K562 (cell line): Measurements from ENCODE around the gene ZNF316. TPM values are rescaled to one million over a fixed set of nuclear protein-coding genes. Genes with fewer than 3 reads are reported as not detected.

ENCODE experiments used
- ATAC-seq: fragments of 200-7000 bp; cut with Tn5 transposase; 3 replicates; pipeline ENCODE4 v1.9.1; 2020; ENCODE audit warnings: moderate library complexity
- BruUV-seq: library from RNA; stranded (reverse); fragments of 400-500 nt; replicated peaks from 2 replicates; lab custom pipeline; 2021; lab: Mats Ljungman, UMichigan
- CTCF ChIA-PET: fragments of 300-600 bp; formaldehyde crosslinking; extraction: SDS; loops from one replicate; lab custom pipeline; 2021; ENCODE audit warnings: low intra/inter-chr PET ratio; lab: Yijun Ruan, JAX
- POLR2A ChIA-PET: fragments of 300-600, 350-650 bp; sonication (Branson Sonifier 250); formaldehyde crosslinking; extraction: SDS; loops from one replicate; lab custom pipeline; 2021; ENCODE audit warnings: antibody characterized with exemption, inconsistent platforms; lab: Yijun Ruan, JAX
- DNase-seq, 4 experiments: peaks; one replicate each; pipeline versions ENCODE4 v3.0.0 to v3.0.0-alpha.2; 2011 to 2018; ENCODE audit warnings: low spot score in 3 of 4, mixed read lengths in 3 of 4; ENCODE audit errors: extremely low read depth in 1 of 4
- FAIRE-seq: peaks from 2 replicates; lab custom pipeline; 2011; peaks lifted over from hg19 to GRCh38; lab: Jason Lieb, UNC
- H2AFZ ChIP-seq: 2 replicates; pipeline ENCODE4 v1.6.0; 2011; ENCODE audit warnings: low read depth, low read length, control low read depth, inconsistent platforms
- H3K27ac ChIP-seq: fragments of 200-600 bp; 3 replicates; pipeline ENCODE4 v1.8.0; 2011; ENCODE audit warnings: low read depth, mild to moderate bottlenecking, control low read depth, inconsistent platforms, low read length, moderate library complexity, mixed read lengths; ENCODE audit errors: extremely low read depth
- H3K27me3 ChIP-seq, 2 experiments: fragments of 300-600 bp in 1 of 2; 2 replicates in 1 of 2; 3 replicates in 1 of 2; pipeline versions ENCODE4 v1.6.0 to v1.8.0; 2011; ENCODE audit warnings: inconsistent platforms in 2 of 2, low read length in 2 of 2, mild to moderate bottlenecking in 1 of 2, mixed read lengths in 1 of 2, moderate library complexity in 1 of 2; ENCODE audit not compliant: control insufficient read depth in 2 of 2, insufficient read depth in 2 of 2
- H3K36me3 ChIP-seq: fragments of 300-600 bp; 3 replicates; pipeline ENCODE4 v1.8.0; 2011; ENCODE audit warnings: mild to moderate bottlenecking, low read length, inconsistent platforms; ENCODE audit not compliant: control insufficient read depth, insufficient read depth
- H3K4me1 ChIP-seq, 2 experiments: fragments of 200-600 bp in 1 of 2; replicated peaks in 1 of 2; 2 replicates in 1 of 2; 3 replicates in 1 of 2; pipeline versions ENCODE4 v1.5.1 to v1.8.0; 2011; ENCODE audit warnings: inconsistent platforms in 2 of 2, low read length in 2 of 2, mild to moderate bottlenecking in 1 of 2, mixed read lengths in 1 of 2, moderate library complexity in 1 of 2; ENCODE audit not compliant: control insufficient read depth in 2 of 2, insufficient read depth in 2 of 2
- H3K4me2 ChIP-seq: 2 replicates; pipeline ENCODE4 v1.6.1; 2011; ENCODE audit warnings: low read length, control low read depth, inconsistent platforms, mixed read lengths; ENCODE audit not compliant: insufficient read depth
- H3K4me3 ChIP-seq: fragments of 200-600 bp; sonication (generic), shearing (Covaris generic); 2 replicates; pipeline ENCODE4 v1.5.1; 2016; ENCODE audit warnings: control low read depth, inconsistent platforms
- H3K79me2 ChIP-seq: fragments of 200-600 bp; 3 replicates; pipeline ENCODE4 v1.8.0; 2011; ENCODE audit warnings: low read length, inconsistent platforms; ENCODE audit not compliant: control insufficient read depth, insufficient read depth
- H3K9ac ChIP-seq, 2 experiments: 2 replicates each; pipeline versions ENCODE4 v1.6.0 to v1.6.1; 2011; ENCODE audit warnings: low read depth in 2 of 2, low read length in 2 of 2, control low read depth in 1 of 2, inconsistent platforms in 1 of 2, mild to moderate bottlenecking in 1 of 2, mixed read lengths in 1 of 2; ENCODE audit not compliant: insufficient read depth in 1 of 2
- H3K9me1 ChIP-seq: one replicate; pipeline ENCODE4 v1.6.0; 2011; ENCODE audit warnings: inconsistent platforms, mild to moderate bottlenecking, low read length, moderate library complexity; ENCODE audit not compliant: control insufficient read depth, insufficient read depth
- H3K9me3 ChIP-seq: replicated peaks from 2 replicates; pipeline ENCODE4 v1.5.1; 2011; ENCODE audit warnings: low read depth, low read length, inconsistent platforms; ENCODE audit not compliant: control insufficient read depth, insufficient read depth
- H4K20me1 ChIP-seq: replicated peaks from 2 replicates; pipeline ENCODE4 v1.6.1; 2011; ENCODE audit warnings: low read length, inconsistent platforms, mixed read lengths; ENCODE audit not compliant: control insufficient read depth, insufficient read depth
- CREB5 ChIP-seq: fragments of 250-450 bp; sonication (Bioruptor Pico); IDR thresholded peaks from 2 replicates; pipeline ENCODE4 v1.5.0; 2020; ENCODE audit warnings: mild to moderate bottlenecking
- FOXO4 ChIP-seq: fragments of 450-650 bp; formaldehyde crosslinking; IDR thresholded peaks from 2 replicates; pipeline ENCODE4 v1.4.0; 2020; ENCODE audit warnings: mild to moderate bottlenecking, moderate library complexity
- KDM5B ChIP-seq: fragments of 200-600 bp; sonication (generic); IDR thresholded peaks from 2 replicates; pipeline ENCODE4 v1.6.1; 2012; ENCODE audit warnings: low read depth, mild to moderate bottlenecking, moderate library complexity, low read length, control low read depth, inconsistent platforms; ENCODE audit not compliant: insufficient replicate concordance
- MYBL2 ChIP-seq, 2 experiments: fragments of 450-650 bp in 1 of 2; sonication (generic) in 1 of 2; formaldehyde crosslinking in 1 of 2; IDR thresholded peaks; 2 replicates each; pipeline versions ENCODE4 v1.6.1 to v1.8.1; 2017 to 2022; ENCODE audit warnings: borderline replicate concordance in 1 of 2, inconsistent platforms in 1 of 2, low read depth in 1 of 2, mild to moderate bottlenecking in 1 of 2, missing genetic modification reagents in 1 of 2, moderate library complexity in 1 of 2
- NONO ChIP-seq, 2 experiments: fragments of 200-400 bp in 1 of 2; fragments of 450-650 bp in 1 of 2; formaldehyde crosslinking in 1 of 2; IDR thresholded peaks; 2 replicates each; pipeline ENCODE4 v1.6.1; 2017; ENCODE audit warnings: low read depth in 2 of 2, mild to moderate bottlenecking in 2 of 2, moderate library complexity in 2 of 2, low read length in 1 of 2
- STAG1 ChIP-seq: sonication (generic); formaldehyde crosslinking; IDR thresholded peaks from 2 replicates; pipeline ENCODE4 v1.5.0; 2020; ENCODE audit warnings: missing genetic modification reagents, borderline replicate concordance
- U2AF2 ChIP-seq: fragments of 200-400 bp; formaldehyde crosslinking; optimal IDR thresholded peaks from 2 replicates; pipeline ENCODE3; 2017; ENCODE audit warnings: low read depth, mild to moderate bottlenecking, low read length
- ZNF274 ChIP-seq: IDR thresholded peaks from 2 replicates; pipeline ENCODE4 v1.6.1; 2011; ENCODE audit warnings: low read depth, mild to moderate bottlenecking, low read length, moderate library complexity, borderline replicate concordance
- ZNF780A ChIP-seq: fragments of 250-450 bp; sonication (Bioruptor Pico); IDR thresholded peaks from 2 replicates; pipeline ENCODE4 v1.5.0; 2021; ENCODE audit warnings: mild to moderate bottlenecking
- WGBS: fragments of 100-300 bp; shearing (Covaris generic); methylation state at CpG from one replicate; pipeline ENCODE4 v1.1.6; 2016; ENCODE audit warnings: low coverage, mixed read lengths; ENCODE audit not compliant: insufficient coverage; ENCODE audit errors: missing lambda C conversion rate; 5-methylcytosine and 5-hydroxymethylcytosine counted together
- in situ Hi-C: fragments of 300-500 bp; cut with MboI; formaldehyde crosslinking; loops from 4 replicates; pipeline ENCODE4 v1.15.0; 2018; ENCODE audit warnings: inconsistent platforms, mixed read lengths
- intact Hi-C: fragments of 100-400 bp; cut with micrococcal nuclease; formaldehyde crosslinking; loops from 2 replicates; pipeline ENCODE4 v1.14.2; 2022
- polyA plus RNA-seq, 8 experiments: library from polyadenylated mRNA; depleted of rRNA in 4 of 8; stranded (reverse) in 5 of 8; unstranded in 3 of 8; fragments of >200 nt; fragmentation: Nextera tagmentation in 2 of 8; fragmentation: Illumina TruSeq in 1 of 8; extraction: Ambion mirVana in 2 of 8; extraction: Trizol in 1 of 8; gene quantifications; 2 replicates each; pipeline versions ENCODE4 v1.2.1 to v1.2.3, GENCODE V29; 2011 to 2014; ENCODE audit warnings: inconsistent platforms in 1 of 8, missing spikeins in 1 of 8
- total RNA-seq, 7 experiments: library from RNA; depleted of rRNA in 6 of 7; stranded (reverse); fragments of >200 nt in 6 of 7; fragmentation: Illumina TruSeq in 2 of 7; extraction: Trizol in 2 of 7; gene quantifications; 2 replicates each; pipeline versions ENCODE4 v1.2.1 to v1.2.3, GENCODE V29; 2011 to 2021; ENCODE audit warnings: low replicate concordance in 1 of 7

The ZNF316 gene
- total and polyA plus RNA-seq, 9 of the 15 experiments (the other 6 are each of a cell fraction or from before 2014, with no cell fraction given) = 0.10 to 34.0 (median 8.6) TPM

- DNase-seq (peak in 1 of 4 experiments; percentile 4), FAIRE-seq (no peak), ATAC-seq (no peak)
- Histone ChIP-seq H3K27ac (no peak overlapping the region), H3K79me2 (0 out of 3 replicates have a peak, but pooled peaks cover 7% of the 10 kb centered on the region), H3K36me3 (peaks cover 84% of the 10 kb centered on the region; the same call in 2 of the 3 replicates), H3K9me3 (peaks cover 12% of the 10 kb centered on the region), H3K4me1 (no peaks in the 10 kb centered on the region), H2AFZ (no peak overlapping the region), H3K9ac (no peak overlapping the region), H3K4me3 (no peak overlapping the region), H4K20me1 (no peaks in the 10 kb centered on the region), H3K4me2 (no peak overlapping the region), H3K9me1 (no peaks in the 10 kb centered on the region), H3K27me3 (no peaks in the 10 kb centered on the region)
- no peak for TF ChIP-seq NONO (IDR thresholded peaks at IDR 0.05; ENCODE audit: low read depth in 2 of 2, low read length in 1 of 2)
- POLR2A ChIA-PET = interaction anchor here (1.1 to 1.8 kb wide), 2 partner anchors 10 to 13 kb away, joined by 4 to 5 read pairs; no protein-coding TSS in a partner anchor
- in situ Hi-C loops = no loop called here
- 97% methylated on average over 13 of the region's 13 CpGs for WGBS
- intact Hi-C loops = no loop called here
- CTCF ChIA-PET = no interaction called here
- BruUV-seq = no TSS peak
These were observed 12.3 kb downstream of the ZNF316 start for GRCh38 chr7:6649241-6649961.

GRCh38 chr7:6650086-6650485, 13.0 kb downstream of the ZNF316 start:
- H3K36me3 ChIP-seq = peaks cover 84% of the 10 kb centered on the region; the same call in 2 of the 3 replicates
- DNase-seq (peak in 1 of 4 experiments; percentile 11), ATAC-seq (no peak), FAIRE-seq (no peak)
- no TSS peak for BruUV-seq
- H3K9ac ChIP-seq = no peak overlapping the region
- 0 out of 3 replicates have a peak, but pooled peaks cover 7% of the 10 kb centered on the region for H3K79me2 ChIP-seq
- ChIA-PET CTCF (no interaction called here), POLR2A (interaction anchor here (1.1 to 1.8 kb wide), 2 partner anchors 9 to 12 kb away, joined by 4 to 5 read pairs; no protein-coding TSS in a partner anchor)
- H3K9me3 ChIP-seq = peaks cover 12% of the 10 kb centered on the region
- TF ChIP-seq STAG1 (CRISPR knock-in tag) = no peak
- TF ChIP-seq KDM5B = no peak
- TF ChIP-seq U2AF2 = no peak
- no peak for TF ChIP-seq FOXO4 (CRISPR knock-in tag)
- no peak for TF ChIP-seq ZNF780A (CRISPR knock-in tag)
- no peak for TF ChIP-seq MYBL2 (IDR thresholded peaks at IDR 0.05; ENCODE audit: low read depth)
- no peak for TF ChIP-seq MYBL2 (CRISPR knock-in tag; IDR thresholded peaks at IDR 0.05; ENCODE audit: borderline replicate concordance)
- no peak for TF ChIP-seq CREB5 (CRISPR knock-in tag)
- TF ChIP-seq ZNF274 = no peak
- H3K4me3 ChIP-seq = no peak overlapping the region
- no peaks in the 10 kb centered on the region; a peak in 1 of 5 replicates for H3K4me1 ChIP-seq
- intact Hi-C loops = no loop called here
- H2AFZ ChIP-seq = no peak overlapping the region
- H4K20me1 ChIP-seq = no peaks in the 10 kb centered on the region
- in situ Hi-C loops = no loop called here
- H3K27me3 ChIP-seq = no peaks in the 10 kb centered on the region
- no peak overlapping the region for H3K27ac ChIP-seq
- H3K9me1 ChIP-seq = no peaks in the 10 kb centered on the region
- H3K4me2 ChIP-seq = no peak overlapping the region
- WGBS = 99% methylated on average over 9 of the region's 10 CpGs
